ENCODE results near the gene HMCES.

The HMCES gene

DNA sequence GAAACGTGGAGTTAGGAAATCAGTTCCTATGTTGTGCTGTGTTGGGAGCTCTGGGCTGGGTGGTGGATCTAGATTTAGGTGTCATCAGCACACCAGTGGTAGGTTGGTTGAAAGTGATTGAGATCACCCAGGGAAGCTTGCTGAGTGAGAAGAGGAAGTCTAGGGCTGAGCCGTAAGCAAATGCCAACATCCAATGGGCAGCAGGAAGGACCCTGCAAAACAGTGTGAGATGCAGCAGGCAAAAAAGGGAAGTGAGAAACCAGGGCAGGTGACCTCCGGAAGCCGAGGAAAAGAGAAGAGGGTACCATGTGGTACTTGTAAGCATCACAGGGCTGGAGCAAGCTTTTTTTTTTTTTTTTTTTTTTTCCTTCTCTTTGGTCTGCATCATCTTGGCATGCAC lies 45.1 kb upstream of the HMCES start:
- H3K4me1 ChIP-seq (ENCODE audit: low read depth, poor library complexity, severe bottlenecking), result peaks cover 15% of the 10 kb centered on the region
- no peak overlapping the region for H3K27ac ChIP-seq
- no peak overlapping the region for H3K9ac ChIP-seq
- no peak overlapping the region for H3K4me3 ChIP-seq (IDR thresholded peaks at IDR 0.05; ENCODE audit: insufficient read depth, low read depth, low read length)
- H3K4me2 ChIP-seq, result no peak overlapping the region
- H4K20me1 ChIP-seq (ENCODE audit: insufficient read depth), result no peaks in the 10 kb centered on the region
- TF ChIP-seq, protein P1, sequence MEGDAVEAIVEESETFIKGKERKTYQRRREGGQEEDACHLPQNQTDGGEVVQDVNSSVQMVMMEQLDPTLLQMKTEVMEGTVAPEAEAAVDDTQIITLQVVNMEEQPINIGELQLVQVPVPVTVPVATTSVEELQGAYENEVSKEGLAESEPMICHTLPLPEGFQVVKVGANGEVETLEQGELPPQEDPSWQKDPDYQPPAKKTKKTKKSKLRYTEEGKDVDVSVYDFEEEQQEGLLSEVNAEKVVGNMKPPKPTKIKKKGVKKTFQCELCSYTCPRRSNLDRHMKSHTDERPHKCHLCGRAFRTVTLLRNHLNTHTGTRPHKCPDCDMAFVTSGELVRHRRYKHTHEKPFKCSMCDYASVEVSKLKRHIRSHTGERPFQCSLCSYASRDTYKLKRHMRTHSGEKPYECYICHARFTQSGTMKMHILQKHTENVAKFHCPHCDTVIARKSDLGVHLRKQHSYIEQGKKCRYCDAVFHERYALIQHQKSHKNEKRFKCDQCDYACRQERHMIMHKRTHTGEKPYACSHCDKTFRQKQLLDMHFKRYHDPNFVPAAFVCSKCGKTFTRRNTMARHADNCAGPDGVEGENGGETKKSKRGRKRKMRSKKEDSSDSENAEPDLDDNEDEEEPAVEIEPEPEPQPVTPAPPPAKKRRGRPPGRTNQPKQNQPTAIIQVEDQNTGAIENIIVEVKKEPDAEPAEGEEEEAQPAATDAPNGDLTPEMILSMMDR (conservative IDR thresholded peaks at IDR 0.05; ENCODE audit: low read depth, low read length), result no peak
- H3K27me3 ChIP-seq (ENCODE audit: insufficient read depth, low read depth), result no peaks in the 10 kb centered on the region
- H3K36me3 ChIP-seq (ENCODE audit: insufficient read depth), result no peaks in the 10 kb centered on the region
- H2AFZ ChIP-seq (ENCODE audit: low read depth), result no peak overlapping the region
- no peaks in the 10 kb centered on the region for H3K79me2 ChIP-seq (ENCODE audit: insufficient read depth, low read depth)

DNA sequence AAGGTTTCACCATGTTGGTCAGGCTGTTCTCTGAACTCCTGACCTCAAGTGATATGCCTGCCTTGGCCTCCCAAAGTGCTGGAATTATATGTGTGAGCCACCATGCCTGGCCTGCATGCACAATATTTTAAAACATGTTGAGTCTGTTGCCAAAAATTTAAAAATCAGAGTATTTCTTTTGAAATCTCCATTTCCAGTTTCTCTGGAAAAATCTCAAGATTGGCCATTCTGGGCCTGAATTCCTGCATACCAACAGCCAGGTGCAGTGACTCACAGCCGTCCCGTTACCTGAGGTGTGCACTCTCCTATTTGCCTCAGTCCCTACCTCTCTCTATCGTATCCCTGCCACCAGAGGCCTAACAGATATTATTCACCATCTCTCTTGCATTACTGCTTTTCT lies 44.2 kb upstream of the HMCES start:
- H3K36me3 ChIP-seq (ENCODE audit: insufficient read depth), result no peaks in the 10 kb centered on the region
- H3K4me2 ChIP-seq, result no peak overlapping the region
- H3K27ac ChIP-seq, result no peak overlapping the region
- no peak overlapping the region for H2AFZ ChIP-seq (ENCODE audit: low read depth)
- no peak overlapping the region for H3K4me3 ChIP-seq (IDR thresholded peaks at IDR 0.05; ENCODE audit: insufficient read depth, low read depth, low read length)
- peaks cover 24% of the 10 kb centered on the region for H3K4me1 ChIP-seq (ENCODE audit: low read depth, poor library complexity, severe bottlenecking)
- no peak overlapping the region for H3K9ac ChIP-seq
- no peaks in the 10 kb centered on the region for H3K27me3 ChIP-seq (ENCODE audit: insufficient read depth, low read depth)
- TF ChIP-seq, protein P1 (conservative IDR thresholded peaks at IDR 0.05; ENCODE audit: low read depth, low read length), result no peak
- no peaks in the 10 kb centered on the region for H3K79me2 ChIP-seq (ENCODE audit: insufficient read depth, low read depth)
- no peaks in the 10 kb centered on the region for H4K20me1 ChIP-seq (ENCODE audit: insufficient read depth)

DNA sequence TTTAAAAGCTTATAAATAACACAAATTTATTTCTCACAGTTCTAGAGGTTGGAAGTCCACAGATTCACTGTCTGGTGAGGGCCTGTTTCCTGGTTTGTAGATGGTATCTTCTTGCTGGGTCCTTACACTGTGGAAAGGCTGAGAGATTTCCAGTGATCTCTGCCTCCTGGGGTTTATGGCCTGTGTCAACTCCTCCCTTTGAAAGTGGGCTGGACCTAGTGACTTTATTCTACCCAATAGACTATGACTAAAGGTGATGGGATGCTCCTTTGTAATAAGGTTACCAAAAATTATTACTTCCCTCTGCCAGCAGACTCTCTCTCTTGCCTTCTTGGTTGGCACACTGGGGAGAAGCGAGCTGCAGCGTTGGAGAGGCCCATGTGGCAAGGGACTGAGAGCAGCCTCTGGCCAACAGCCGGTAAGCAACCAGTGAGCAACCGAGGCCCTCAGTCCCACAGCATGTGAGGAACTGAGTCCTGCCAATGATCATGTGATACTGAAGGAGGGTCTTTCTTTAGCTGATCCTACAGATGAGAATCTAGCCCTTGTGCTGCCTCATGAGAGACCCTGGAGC lies 43.2 kb upstream of the HMCES start:
- TF ChIP-seq, protein P1 (conservative IDR thresholded peaks at IDR 0.05; ENCODE audit: low read depth, low read length), result no peak
- Histone ChIP-seq H4K20me1 (ENCODE audit: insufficient read depth) (no peaks in the 10 kb centered on the region), H2AFZ (ENCODE audit: low read depth) (no peak overlapping the region), H3K4me3 (IDR thresholded peaks at IDR 0.05; ENCODE audit: insufficient read depth, low read depth, low read length) (no peak overlapping the region), H3K27ac (no peak overlapping the region), H3K9ac (no peak overlapping the region), H3K36me3 (ENCODE audit: insufficient read depth) (no peaks in the 10 kb centered on the region), H3K4me1 (ENCODE audit: low read depth, poor library complexity, severe bottlenecking) (peaks cover 26% of the 10 kb centered on the region), H3K27me3 (ENCODE audit: insufficient read depth, low read depth) (no peaks in the 10 kb centered on the region), H3K4me2 (no peak overlapping the region), H3K79me2 (ENCODE audit: insufficient read depth, low read depth) (no peaks in the 10 kb centered on the region)

DNA sequence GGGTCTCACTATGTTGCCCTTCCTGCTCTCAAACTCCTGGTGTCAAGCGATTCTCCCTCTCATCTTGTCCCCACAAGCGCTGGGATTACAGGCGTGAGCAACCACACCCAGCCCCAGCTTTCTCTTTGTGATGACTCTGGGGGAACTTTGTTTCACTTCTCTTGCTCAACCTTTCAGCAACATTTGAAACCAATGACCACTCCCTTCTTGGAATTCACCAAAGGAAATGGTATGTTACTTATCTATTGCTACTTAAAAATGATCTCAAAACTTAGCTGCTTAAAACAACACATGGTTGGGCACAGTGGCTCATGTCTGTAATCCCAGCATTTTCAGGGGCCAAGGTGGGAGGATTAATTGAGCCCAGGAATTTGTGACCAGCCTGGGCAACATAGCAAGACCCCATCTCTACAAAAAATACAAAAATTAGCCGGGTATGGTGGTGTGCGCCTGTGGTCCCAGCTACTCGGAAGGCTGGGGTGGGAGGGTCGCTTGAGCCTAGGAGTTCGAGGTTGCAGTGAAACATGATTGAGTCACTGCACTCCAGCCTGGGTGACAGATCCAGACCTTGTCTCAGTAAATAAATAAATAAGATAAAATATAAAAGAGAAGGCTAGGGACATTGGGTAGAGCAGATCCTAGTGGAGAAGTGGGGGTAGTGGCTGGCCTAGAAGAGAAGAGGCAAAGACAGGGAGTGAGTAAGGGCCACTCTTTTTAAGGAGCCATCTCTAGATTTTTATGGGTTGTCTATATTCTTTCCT lies 39.5 kb upstream of the HMCES start:
- Histone ChIP-seq H3K36me3 (ENCODE audit: insufficient read depth) (no peaks in the 10 kb centered on the region), H3K79me2 (ENCODE audit: insufficient read depth, low read depth) (no peaks in the 10 kb centered on the region), H3K4me2 (peak overlapping the region; percentile 30; the same call in 1 of the 2 replicates), H3K27me3 (ENCODE audit: insufficient read depth, low read depth) (no peaks in the 10 kb centered on the region), H3K4me3 (IDR thresholded peaks at IDR 0.05; ENCODE audit: insufficient read depth, low read depth, low read length) (no peak overlapping the region), H4K20me1 (ENCODE audit: insufficient read depth) (no peaks in the 10 kb centered on the region), H3K27ac (peak overlapping the region; percentile 14; the same call in 1 of the 2 replicates), H3K4me1 (ENCODE audit: low read depth, poor library complexity, severe bottlenecking) (peaks cover 26% of the 10 kb centered on the region), H2AFZ (ENCODE audit: low read depth) (no peak overlapping the region), H3K9ac (no peak overlapping the region)
- TF ChIP-seq, protein P1 (conservative IDR thresholded peaks at IDR 0.05; ENCODE audit: low read depth, low read length), result no peak
